H1 (cell line): ENCODE data around the gene SRGAP2C. TPM values are rescaled to one million over a fixed set of nuclear protein-coding genes. Genes with fewer than 3 reads are reported as not detected.
"Not testable (repeated sequence)": the region's sequence is repeated elsewhere in the genome, so short reads cannot be mapped to it uniquely, and the experiment has no call there.

Experiments
- CTCF ChIA-PET: fragments of 300-600 bp; sonication (Branson Sonifier 250); formaldehyde crosslinking; loops from one replicate; lab custom pipeline; 2021; ENCODE audit not compliant: partially characterized antibody; lab: Charles Lee
- POLR2A ChIA-PET: fragments of 300-600 bp; sonication (Branson Sonifier 250); formaldehyde crosslinking; loops from one replicate; lab custom pipeline; 2021; ENCODE audit warnings: inconsistent platforms; ENCODE audit not compliant: partially characterized antibody; lab: Charles Lee
- DNase-seq, 2 experiments: peaks; one replicate each; pipeline versions ENCODE4 v3.0.0 to v3.0.0-alpha.2; 2010 to 2022; ENCODE audit warnings: low spot score in 2 of 2, low read depth in 1 of 2, mixed read lengths in 1 of 2
- FAIRE-seq: peaks from 2 replicates; lab custom pipeline; 2011; peaks lifted over from hg19 to GRCh38; lab: Jason Lieb, UNC
- H2AFZ ChIP-seq: 2 replicates; pipeline ENCODE4 v1.8.1; 2012; ENCODE audit warnings: low read length, inconsistent platforms
- H2AK5ac ChIP-seq: 2 replicates; pipeline ENCODE4 v1.6.1; 2013; ENCODE audit warnings: low read depth, low read length
- H2BK120ac ChIP-seq: replicated peaks from 2 replicates; pipeline ENCODE3; 2013; ENCODE audit warnings: low read depth, low read length, inconsistent platforms
- H2BK12ac ChIP-seq: 2 replicates; pipeline ENCODE4 v1.6.1; 2013; ENCODE audit warnings: low read depth, low read length
- H2BK15ac ChIP-seq: 2 replicates; pipeline ENCODE4 v1.6.1; 2013; ENCODE audit warnings: low read length
- H2BK20ac ChIP-seq: 2 replicates; pipeline ENCODE4 v1.6.1; 2013; ENCODE audit warnings: low read length
- H2BK5ac ChIP-seq: 2 replicates; pipeline ENCODE4 v1.6.1; 2013; ENCODE audit warnings: low read depth, low read length
- H3K14ac ChIP-seq: 2 replicates; pipeline ENCODE4 v1.6.1; 2013; ENCODE audit warnings: inconsistent platforms; ENCODE audit not compliant: insufficient read length
- H3K18ac ChIP-seq: 2 replicates; pipeline ENCODE4 v1.6.1; 2013; ENCODE audit warnings: low read length; ENCODE audit errors: extremely low read depth
- H3K23ac ChIP-seq: 2 replicates; pipeline ENCODE4 v1.6.1; 2013; ENCODE audit warnings: inconsistent platforms; ENCODE audit not compliant: insufficient read length
- H3K23me2 ChIP-seq: 2 replicates; pipeline ENCODE4 v1.6.1; 2013; ENCODE audit warnings: low read depth, low read length
- H3K27ac ChIP-seq: 2 replicates; pipeline ENCODE4 v1.6.1; 2011; ENCODE audit warnings: low read depth, low read length, inconsistent platforms
- H3K27me3 ChIP-seq, 4 experiments: replicated peaks in 1 of 4; 1 replicate in 1 of 4; 2 replicates in 3 of 4; pipeline versions ENCODE4 v1.6.1 to v1.8.1; 2011 to 2013; ENCODE audit warnings: low read length in 3 of 4, mild to moderate bottlenecking in 3 of 4, inconsistent platforms in 2 of 4, mixed read lengths in 2 of 4, moderate library complexity in 1 of 4; ENCODE audit not compliant: control insufficient read depth in 3 of 4, insufficient read depth in 3 of 4; ENCODE audit errors: extremely low read depth in 1 of 4
- H3K36me3 ChIP-seq, 4 experiments: 2 replicates each; pipeline versions ENCODE4 v1.6.1 to v1.8.1; 2011 to 2013; ENCODE audit warnings: mild to moderate bottlenecking in 4 of 4, low read length in 3 of 4, moderate library complexity in 2 of 4, control low read depth in 1 of 4, inconsistent platforms in 1 of 4; ENCODE audit not compliant: insufficient read depth in 4 of 4, control insufficient read depth in 2 of 4
- H3K4ac ChIP-seq: replicated peaks from 2 replicates; pipeline ENCODE3; 2013; ENCODE audit warnings: low read length, low read depth, mixed read lengths, inconsistent platforms; ENCODE audit not compliant: insufficient read length
- H3K4me1 ChIP-seq, 4 experiments: replicated peaks in 1 of 4; 1 replicate in 1 of 4; 2 replicates in 3 of 4; pipeline versions ENCODE4 v1.6.1 to v1.8.1; 2011 to 2013; ENCODE audit warnings: low read length in 3 of 4, inconsistent platforms in 2 of 4, mixed read lengths in 1 of 4; ENCODE audit not compliant: insufficient read depth in 4 of 4, control insufficient read depth in 3 of 4
- H3K4me2 ChIP-seq, 2 experiments: 2 replicates each; pipeline versions ENCODE4 v1.6.1 to v1.8.1; 2011 to 2013; ENCODE audit warnings: low read depth in 2 of 2, low read length in 2 of 2, control low read depth in 1 of 2, inconsistent platforms in 1 of 2, mild to moderate bottlenecking in 1 of 2; ENCODE audit not compliant: insufficient read depth in 1 of 2
- H3K4me3 ChIP-seq, 4 experiments: fragments of 200-600, 300-600 bp in 1 of 4; sonication (generic), shearing (Covaris generic), sonication (Bioruptor Twin) in 1 of 4; 2 replicates each; pipeline versions ENCODE4 v1.5.1 to v1.8.1; 2011 to 2016; ENCODE audit warnings: low read length in 4 of 4, low read depth in 3 of 4, control low read depth in 2 of 4, inconsistent platforms in 2 of 4, mild to moderate bottlenecking in 2 of 4, mixed read lengths in 1 of 4, moderate library complexity in 1 of 4; ENCODE audit not compliant: insufficient read depth in 2 of 4; ENCODE audit errors: extremely low read depth in 1 of 4
- H3K56ac ChIP-seq: replicated peaks from 2 replicates; pipeline ENCODE3; 2013; ENCODE audit warnings: low read depth, mild to moderate bottlenecking, mixed read lengths, low read length, inconsistent platforms; ENCODE audit not compliant: insufficient read length
- H3K79me1 ChIP-seq: 2 replicates; pipeline ENCODE4 v1.6.1; 2013; ENCODE audit warnings: low read depth, low read length, control low read depth
- H3K79me2 ChIP-seq, 2 experiments: 2 replicates each; pipeline versions ENCODE4 v1.6.1 to v1.8.1; 2012 to 2013; ENCODE audit warnings: low read length in 2 of 2, mild to moderate bottlenecking in 2 of 2, inconsistent platforms in 1 of 2; ENCODE audit not compliant: insufficient read depth in 2 of 2, control insufficient read depth in 1 of 2
- H3K9ac ChIP-seq, 4 experiments: replicated peaks in 1 of 4; 1 replicate in 1 of 4; 2 replicates in 3 of 4; pipeline versions ENCODE4 v1.6.1 to v1.8.1; 2011 to 2013; ENCODE audit warnings: low read depth in 3 of 4, low read length in 3 of 4, control low read depth in 2 of 4, mild to moderate bottlenecking in 2 of 4, moderate library complexity in 2 of 4, inconsistent platforms in 1 of 4; ENCODE audit errors: extremely low read depth in 1 of 4
- H3K9me3 ChIP-seq, 2 experiments: 2 replicates each; pipeline versions ENCODE4 v1.6.1 to v1.8.1; 2012 to 2013; ENCODE audit warnings: mild to moderate bottlenecking in 2 of 2, moderate library complexity in 2 of 2, control low read depth in 1 of 2, inconsistent platforms in 1 of 2, low read depth in 1 of 2, low read length in 1 of 2, mixed read lengths in 1 of 2; ENCODE audit not compliant: insufficient read depth in 2 of 2
- H4K20me1 ChIP-seq, 2 experiments: replicated peaks in 1 of 2; 2 replicates each; pipeline versions ENCODE3 to v1.8.1; 2011 to 2013; ENCODE audit warnings: inconsistent platforms in 2 of 2, low read length in 2 of 2, mild to moderate bottlenecking in 1 of 2; ENCODE audit not compliant: insufficient read depth in 2 of 2, control insufficient read depth in 1 of 2
- H4K5ac ChIP-seq: 2 replicates; pipeline ENCODE4 v1.6.1; 2013; ENCODE audit warnings: low read length, low read depth, mixed read lengths, inconsistent platforms; ENCODE audit not compliant: insufficient read length
- H4K8ac ChIP-seq: 2 replicates; pipeline ENCODE4 v1.8.0; 2013; ENCODE audit warnings: mild to moderate bottlenecking, moderate library complexity, low read length, inconsistent platforms; ENCODE audit not compliant: insufficient read depth; ENCODE audit errors: extremely low read depth
- H4K91ac ChIP-seq: replicated peaks from 2 replicates; pipeline ENCODE3; 2013; ENCODE audit warnings: low read length, mixed read lengths, inconsistent platforms; ENCODE audit not compliant: insufficient read length
- WGBS, 2 experiments: shearing (Covaris generic) in 1 of 2; methylation state at CpG; one replicate each; pipeline versions ENCODE4 v1.1.6 to v1.1.7; 2013 to 2015; ENCODE audit warnings: low lambda C conversion rate in 2 of 2, mixed read lengths in 2 of 2, inconsistent platforms in 1 of 2, low coverage in 1 of 2, missing lambda C conversion rate in 1 of 2; ENCODE audit not compliant: insufficient replicate concordance in 2 of 2, insufficient coverage in 1 of 2, insufficient read length in 1 of 2; ENCODE audit errors: extremely low coverage in 1 of 2, missing lambda C conversion rate in 1 of 2; 5-methylcytosine and 5-hydroxymethylcytosine counted together
- polyA plus RNA-seq, 7 experiments: library from polyadenylated mRNA; depleted of rRNA in 3 of 7; stranded (reverse) in 5 of 7; unstranded in 2 of 7; fragments of >200 nt in 5 of 7; fragments of 200-250 nt in 2 of 7; gene quantifications; 1 replicate in 5 of 7; 2 replicates in 1 of 7; 4 replicates in 1 of 7; pipeline versions ENCODE4 v1.2.1 to v1.2.3, GENCODE V29; 2011 to 2013; ENCODE audit warnings: missing spikeins in 2 of 7, mixed read lengths in 2 of 7
- total RNA-seq: library from RNA; stranded (reverse); fragmentation: NEBNext Ultra II Directional; extraction: Animal tissue kit (Norgen Biotek cat#: 25700); gene quantifications from 2 replicates; pipeline ENCODE4 v1.2.1, GENCODE V29; 2021

The SRGAP2C gene
- total and polyA plus RNA-seq, 2 of the 8 experiments (the other 6 are each of a cell fraction or from before 2014, with no cell fraction given) = 2.5 to 25.2 TPM

DNA sequence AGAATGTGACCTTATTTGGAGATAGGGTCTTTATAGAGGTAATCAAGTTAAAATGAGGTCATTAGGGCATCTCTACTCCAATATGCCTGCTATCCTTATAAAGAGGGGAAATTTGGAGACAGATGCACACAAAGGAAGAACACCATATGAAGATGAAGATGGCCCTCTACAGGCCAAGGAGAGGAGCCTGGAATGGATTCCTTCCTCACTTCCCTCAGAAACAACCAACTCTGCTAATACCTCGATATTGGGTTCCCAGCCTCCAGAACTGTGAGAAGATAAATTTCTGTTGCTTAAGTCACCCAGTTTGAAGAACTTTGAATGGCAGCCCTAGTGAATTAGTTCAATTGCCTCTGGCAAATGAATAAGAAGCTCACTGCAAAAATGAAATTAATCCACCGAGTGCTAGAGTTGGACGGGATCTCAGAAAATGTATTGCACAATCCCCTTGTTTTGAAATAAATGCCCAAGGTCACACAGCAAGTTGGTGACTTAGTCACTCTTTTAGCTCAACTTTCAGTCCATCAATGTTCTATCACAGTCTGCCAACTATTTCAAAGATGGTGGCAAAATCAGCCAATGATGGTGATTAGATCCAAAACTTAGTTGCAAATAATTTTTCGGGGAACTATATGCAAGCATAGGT lies 27.7 kb upstream of the SRGAP2C start:
- H4K91ac ChIP-seq, FAIRE-seq, H2AFZ ChIP-seq, H3K14ac ChIP-seq, H2AK5ac ChIP-seq, H3K18ac ChIP-seq, DNase-seq, H2BK20ac ChIP-seq, H2BK12ac ChIP-seq, H2BK5ac ChIP-seq, H3K4me2 ChIP-seq, H2BK15ac ChIP-seq, H4K5ac ChIP-seq, H3K79me2 ChIP-seq, H3K27me3 ChIP-seq, H3K36me3 ChIP-seq, H3K56ac ChIP-seq, H3K27ac ChIP-seq, H3K4me3 ChIP-seq, H3K9ac ChIP-seq, H3K79me1 ChIP-seq, H2BK120ac ChIP-seq, H4K8ac ChIP-seq, H3K4ac ChIP-seq, H3K4me1 ChIP-seq, POLR2A ChIA-PET, H3K9me3 ChIP-seq, H3K23me2 ChIP-seq, CTCF ChIA-PET, H4K20me1 ChIP-seq, H3K23ac ChIP-seq: not testable (repeated sequence)
- WGBS, 2 experiments = no CpG with 5 or more reads among the region's 4 CpGs

DNA sequence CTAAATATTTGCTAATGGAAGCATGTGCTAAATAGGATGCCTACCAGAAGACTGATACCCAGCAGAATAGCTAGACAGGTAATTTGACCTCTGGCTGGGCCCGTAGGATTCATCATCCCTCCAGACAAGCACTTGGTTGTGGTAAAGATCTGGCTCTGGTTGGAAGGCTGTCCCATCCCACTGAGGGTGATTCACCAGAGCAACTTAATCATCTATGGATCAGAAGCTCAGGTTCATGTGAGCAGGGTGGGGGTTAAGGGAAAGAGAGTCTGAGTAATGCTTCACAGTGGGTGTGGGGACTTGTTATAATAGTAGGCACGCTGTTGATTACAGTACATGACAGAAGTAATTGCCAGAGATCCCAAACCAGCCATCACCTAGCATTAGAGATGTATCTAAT lies 27.2 kb upstream of the SRGAP2C start:
- H3K79me2 ChIP-seq, POLR2A ChIA-PET, H2BK20ac ChIP-seq, H3K23me2 ChIP-seq, H3K23ac ChIP-seq, H3K79me1 ChIP-seq, H3K4ac ChIP-seq, H3K4me2 ChIP-seq, CTCF ChIA-PET, H3K4me3 ChIP-seq, H3K27ac ChIP-seq, H4K20me1 ChIP-seq, H2BK15ac ChIP-seq, H3K9ac ChIP-seq, H3K36me3 ChIP-seq, FAIRE-seq, H2BK5ac ChIP-seq, H4K5ac ChIP-seq, H3K27me3 ChIP-seq, H2BK12ac ChIP-seq, H4K91ac ChIP-seq, H3K14ac ChIP-seq, H3K4me1 ChIP-seq, H2BK120ac ChIP-seq, H3K9me3 ChIP-seq, H3K18ac ChIP-seq, H2AFZ ChIP-seq, H2AK5ac ChIP-seq, H4K8ac ChIP-seq, H3K56ac ChIP-seq, DNase-seq: not testable (repeated sequence)
- WGBS, 2 experiments = no CpG with 5 or more reads among the region's 2 CpGs
